K562 (cell line): ENCODE data around the gene ARV1. TPM values are rescaled to one million over a fixed set of nuclear protein-coding genes. Genes with fewer than 3 reads are reported as not detected.

Source experiments
- ATAC-seq: fragments of 200-7000 bp; cut with Tn5 transposase; 3 replicates; pipeline ENCODE4 v1.9.1; 2020; ENCODE audit warnings: moderate library complexity
- BruUV-seq: library from RNA; stranded (reverse); fragments of 400-500 nt; replicated peaks from 2 replicates; lab custom pipeline; 2021; lab: Mats Ljungman, UMichigan
- CTCF ChIA-PET: fragments of 300-600 bp; formaldehyde crosslinking; extraction: SDS; loops from one replicate; lab custom pipeline; 2021; ENCODE audit warnings: low intra/inter-chr PET ratio; lab: Yijun Ruan, JAX
- POLR2A ChIA-PET: fragments of 300-600, 350-650 bp; sonication (Branson Sonifier 250); formaldehyde crosslinking; extraction: SDS; loops from one replicate; lab custom pipeline; 2021; ENCODE audit warnings: antibody characterized with exemption, inconsistent platforms; lab: Yijun Ruan, JAX
- DNase-seq, 4 experiments: peaks; one replicate each; pipeline versions ENCODE4 v3.0.0 to v3.0.0-alpha.2; 2011 to 2018; ENCODE audit warnings: low spot score in 3 of 4, mixed read lengths in 3 of 4; ENCODE audit errors: extremely low read depth in 1 of 4
- FAIRE-seq: peaks from 2 replicates; lab custom pipeline; 2011; peaks lifted over from hg19 to GRCh38; lab: Jason Lieb, UNC
- H2AFZ ChIP-seq: 2 replicates; pipeline ENCODE4 v1.6.0; 2011; ENCODE audit warnings: low read depth, low read length, control low read depth, inconsistent platforms
- H3K27ac ChIP-seq: fragments of 200-600 bp; 3 replicates; pipeline ENCODE4 v1.8.0; 2011; ENCODE audit warnings: low read depth, mild to moderate bottlenecking, control low read depth, inconsistent platforms, low read length, moderate library complexity, mixed read lengths; ENCODE audit errors: extremely low read depth
- H3K27me3 ChIP-seq, 2 experiments: fragments of 300-600 bp in 1 of 2; 2 replicates in 1 of 2; 3 replicates in 1 of 2; pipeline versions ENCODE4 v1.6.0 to v1.8.0; 2011; ENCODE audit warnings: inconsistent platforms in 2 of 2, low read length in 2 of 2, mild to moderate bottlenecking in 1 of 2, mixed read lengths in 1 of 2, moderate library complexity in 1 of 2; ENCODE audit not compliant: control insufficient read depth in 2 of 2, insufficient read depth in 2 of 2
- H3K36me3 ChIP-seq: fragments of 300-600 bp; 3 replicates; pipeline ENCODE4 v1.8.0; 2011; ENCODE audit warnings: mild to moderate bottlenecking, low read length, inconsistent platforms; ENCODE audit not compliant: control insufficient read depth, insufficient read depth
- H3K4me1 ChIP-seq, 2 experiments: fragments of 200-600 bp in 1 of 2; replicated peaks in 1 of 2; 2 replicates in 1 of 2; 3 replicates in 1 of 2; pipeline versions ENCODE4 v1.5.1 to v1.8.0; 2011; ENCODE audit warnings: inconsistent platforms in 2 of 2, low read length in 2 of 2, mild to moderate bottlenecking in 1 of 2, mixed read lengths in 1 of 2, moderate library complexity in 1 of 2; ENCODE audit not compliant: control insufficient read depth in 2 of 2, insufficient read depth in 2 of 2
- H3K4me2 ChIP-seq: 2 replicates; pipeline ENCODE4 v1.6.1; 2011; ENCODE audit warnings: low read length, control low read depth, inconsistent platforms, mixed read lengths; ENCODE audit not compliant: insufficient read depth
- H3K4me3 ChIP-seq: fragments of 200-600 bp; sonication (generic), shearing (Covaris generic); 2 replicates; pipeline ENCODE4 v1.5.1; 2016; ENCODE audit warnings: control low read depth, inconsistent platforms
- H3K79me2 ChIP-seq: fragments of 200-600 bp; 3 replicates; pipeline ENCODE4 v1.8.0; 2011; ENCODE audit warnings: low read length, inconsistent platforms; ENCODE audit not compliant: control insufficient read depth, insufficient read depth
- H3K9ac ChIP-seq, 2 experiments: 2 replicates each; pipeline versions ENCODE4 v1.6.0 to v1.6.1; 2011; ENCODE audit warnings: low read depth in 2 of 2, low read length in 2 of 2, control low read depth in 1 of 2, inconsistent platforms in 1 of 2, mild to moderate bottlenecking in 1 of 2, mixed read lengths in 1 of 2; ENCODE audit not compliant: insufficient read depth in 1 of 2
- H3K9me1 ChIP-seq: one replicate; pipeline ENCODE4 v1.6.0; 2011; ENCODE audit warnings: inconsistent platforms, mild to moderate bottlenecking, low read length, moderate library complexity; ENCODE audit not compliant: control insufficient read depth, insufficient read depth
- H3K9me3 ChIP-seq: replicated peaks from 2 replicates; pipeline ENCODE4 v1.5.1; 2011; ENCODE audit warnings: low read depth, low read length, inconsistent platforms; ENCODE audit not compliant: control insufficient read depth, insufficient read depth
- H4K20me1 ChIP-seq: replicated peaks from 2 replicates; pipeline ENCODE4 v1.6.1; 2011; ENCODE audit warnings: low read length, inconsistent platforms, mixed read lengths; ENCODE audit not compliant: control insufficient read depth, insufficient read depth
- CAMTA2 ChIP-seq: fragments of 250-450 bp; sonication (Bioruptor Pico); conservative IDR thresholded peaks from 2 replicates; pipeline ENCODE4 v1.5.1; 2022
- CSDE1 ChIP-seq, 2 experiments: fragments of 450-650 bp; IDR thresholded peaks; 2 replicates each; pipeline ENCODE4 v1.6.1; 2016; ENCODE audit warnings: mild to moderate bottlenecking in 1 of 2
- CUX1 ChIP-seq: fragments of 200-800 bp; sonication (Bioruptor generic); IDR thresholded peaks from 2 replicates; pipeline ENCODE4 v1.6.1; 2016; ENCODE audit warnings: missing genetic modification characterization, missing compliant biosample characterization
- KAT8 ChIP-seq: fragments of 450-650 bp; IDR thresholded peaks from 2 replicates; pipeline ENCODE4 v1.6.1; 2016; ENCODE audit warnings: low read depth, mild to moderate bottlenecking
- NFIX ChIP-seq: fragments of 250-450 bp; sonication (Bioruptor Pico); IDR thresholded peaks from 2 replicates; pipeline ENCODE4 v1.4.0; 2020; ENCODE audit warnings: low read depth, mild to moderate bottlenecking, moderate library complexity
- POLR2G ChIP-seq: fragments of 200-400 bp; formaldehyde crosslinking; IDR thresholded peaks from 2 replicates; pipeline ENCODE4 v1.6.1; 2017; ENCODE audit warnings: low read depth, mild to moderate bottlenecking, antibody characterized with exemption, low read length, moderate library complexity
- RAD21 ChIP-seq, 2 experiments: fragments of 250-450 bp in 1 of 2; fragments of 450-650 bp in 1 of 2; sonication (Bioruptor Pico) in 1 of 2; formaldehyde crosslinking in 1 of 2; IDR thresholded peaks in 1 of 2; conservative IDR thresholded peaks in 1 of 2; 2 replicates each; pipeline versions ENCODE4 v1.4.0 to v1.8.0; 2020 to 2022; ENCODE audit warnings: mild to moderate bottlenecking in 2 of 2, moderate library complexity in 1 of 2
- TRIM24 ChIP-seq, 2 experiments: fragments of 450-650 bp; IDR thresholded peaks; 2 replicates each; pipeline ENCODE4 v1.6.1; 2016
- ZBTB2 ChIP-seq: fragments of 450-650 bp; IDR thresholded peaks from 2 replicates; pipeline ENCODE4 v1.6.1; 2016; ENCODE audit warnings: antibody characterized with exemption
- ZBTB7A ChIP-seq: IDR thresholded peaks from 2 replicates; pipeline ENCODE4 v1.6.1; 2011; ENCODE audit warnings: low read depth, mild to moderate bottlenecking, low read length, moderate library complexity, borderline replicate concordance; ENCODE audit not compliant: control insufficient read depth
- ZFP91 ChIP-seq: sonication (generic); formaldehyde crosslinking; IDR thresholded peaks from 2 replicates; pipeline ENCODE4 v1.8.0; 2022; ENCODE audit warnings: mild to moderate bottlenecking, missing genetic modification reagents
- ZNF263 ChIP-seq: sonication (generic); formaldehyde crosslinking; IDR thresholded peaks from 2 replicates; pipeline ENCODE4 v1.8.0; 2022; ENCODE audit warnings: mild to moderate bottlenecking, missing genetic modification reagents, borderline replicate concordance
- ZNF584 ChIP-seq: fragments of 200-800 bp; sonication (Bioruptor generic); IDR thresholded peaks from 2 replicates; pipeline ENCODE4 v1.6.1; 2016; ENCODE audit warnings: low read depth, mild to moderate bottlenecking, missing genetic modification characterization, missing compliant biosample characterization
- WGBS: fragments of 100-300 bp; shearing (Covaris generic); methylation state at CpG from one replicate; pipeline ENCODE4 v1.1.6; 2016; ENCODE audit warnings: low coverage, mixed read lengths; ENCODE audit not compliant: insufficient coverage; ENCODE audit errors: missing lambda C conversion rate; 5-methylcytosine and 5-hydroxymethylcytosine counted together
- in situ Hi-C: fragments of 300-500 bp; cut with MboI; formaldehyde crosslinking; loops from 4 replicates; pipeline ENCODE4 v1.15.0; 2018; ENCODE audit warnings: inconsistent platforms, mixed read lengths
- intact Hi-C: fragments of 100-400 bp; cut with micrococcal nuclease; formaldehyde crosslinking; loops from 2 replicates; pipeline ENCODE4 v1.14.2; 2022
- polyA plus RNA-seq, 8 experiments: library from polyadenylated mRNA; depleted of rRNA in 4 of 8; stranded (reverse) in 5 of 8; unstranded in 3 of 8; fragments of >200 nt; fragmentation: Nextera tagmentation in 2 of 8; fragmentation: Illumina TruSeq in 1 of 8; extraction: Ambion mirVana in 2 of 8; extraction: Trizol in 1 of 8; gene quantifications; 2 replicates each; pipeline versions ENCODE4 v1.2.1 to v1.2.3, GENCODE V29; 2011 to 2014; ENCODE audit warnings: inconsistent platforms in 1 of 8, missing spikeins in 1 of 8
- total RNA-seq, 7 experiments: library from RNA; depleted of rRNA in 6 of 7; stranded (reverse); fragments of >200 nt in 6 of 7; fragmentation: Illumina TruSeq in 2 of 7; extraction: Trizol in 2 of 7; gene quantifications; 2 replicates each; pipeline versions ENCODE4 v1.2.1 to v1.2.3, GENCODE V29; 2011 to 2021; ENCODE audit warnings: low replicate concordance in 1 of 7

Gene ARV1
- total and polyA plus RNA-seq, 9 of the 15 experiments (the other 6 are each of a cell fraction or from before 2014, with no cell fraction given), result 54.8 to 139 (median 74.0) TPM

- ChIA-PET POLR2A (interaction anchor here (1.1 to 1.2 kb wide), 2 partner anchors 18 to 19 kb away, joined by 3 to 4 read pairs; no protein-coding TSS in a partner anchor), CTCF (no interaction called here)
- peaks cover 38% of the 10 kb centered on the region; the same call in 2 of the 3 replicates for H3K36me3 ChIP-seq
- no peak overlapping the region for H3K27ac ChIP-seq
- no peak overlapping the region for H2AFZ ChIP-seq
- no peaks in the 10 kb centered on the region for H3K27me3 ChIP-seq
- H3K9me1 ChIP-seq, result no peaks in the 10 kb centered on the region
- no peak overlapping the region for H3K4me3 ChIP-seq
- DNase-seq (no peak), ATAC-seq (peak; percentile 16), FAIRE-seq (peak; percentile 32)
- intact Hi-C loops (no loop called here), in situ Hi-C loops (no loop called here)
- no peaks in the 10 kb centered on the region for H3K9me3 ChIP-seq
- H3K9ac ChIP-seq, result no peak overlapping the region
- no peaks in the 10 kb centered on the region; a peak in 1 of 5 replicates for H3K4me1 ChIP-seq
- no peak overlapping the region for H3K4me2 ChIP-seq
- H3K79me2 ChIP-seq, result no peaks in the 10 kb centered on the region
- 77% methylated on average over 12 of the region's 12 CpGs for WGBS
- no TSS peak for BruUV-seq
- H4K20me1 ChIP-seq, result peaks cover 4% of the 10 kb centered on the region; the same call in 1 of the 2 replicates
- no peak for TF ChIP-seq CAMTA2 (CRISPR knock-in tag)
- TF ChIP-seq ZNF584, result no peak
- TF ChIP-seq ZNF263 (CRISPR knock-in tag), result no peak
- TF ChIP-seq CSDE1 (IDR thresholded peaks at IDR 0.05), result no peak
- no peak for TF ChIP-seq TRIM24 (IDR thresholded peaks at IDR 0.05)
- TF ChIP-seq ZBTB7A, result no peak
- TF ChIP-seq KAT8, result no peak
- TF ChIP-seq CUX1 (CRISPR knock-in tag), result no peak
- no peak for TF ChIP-seq ZBTB2
- peak in 1 of 2 experiments; percentile 12; a peak in 1 of 4 replicates for TF ChIP-seq RAD21 (CRISPR knock-in tag; conservative IDR thresholded peaks at IDR 0.05 in 1 of 2, IDR thresholded peaks at IDR 0.05 in 1 of 2)
- TF ChIP-seq NFIX, result no peak
- peak; percentile 6; the same call in 1 of the 2 replicates for TF ChIP-seq POLR2G
- no peak for TF ChIP-seq ZFP91 (CRISPR knock-in tag)
Observed at GRCh38 chr1:231021540-231022031, 42.7 kb downstream of the ARV1 start.
